MM.1S (cell line): ENCODE data around the gene OVCH2.

Source experiments
- DNase-seq: peaks from one replicate; pipeline ENCODE4 v3.0.0-alpha.2; 2015
- H2AFZ ChIP-seq: fragments of 300-600 bp; sonication (generic); 2 replicates; pipeline ENCODE4 v1.6.0; 2016; ENCODE audit warnings: antibody characterized with exemption, low read length
- H3F3A ChIP-seq: fragments of 300-600 bp; sonication (generic); 2 replicates; pipeline ENCODE4 v1.6.1; 2016; ENCODE audit warnings: mild to moderate bottlenecking, antibody characterized with exemption, low read length, moderate library complexity, mixed read lengths; ENCODE audit not compliant: insufficient read depth
- H3K27ac ChIP-seq: fragments of 300-600 bp; sonication (generic); 2 replicates; pipeline ENCODE4 v1.5.1; 2016; ENCODE audit warnings: mild to moderate bottlenecking, low read length
- H3K27me3 ChIP-seq: fragments of 300-600 bp; sonication (generic); replicated peaks from 2 replicates; pipeline ENCODE4 v1.6.0; 2016; ENCODE audit warnings: low read length; ENCODE audit not compliant: insufficient read depth
- H3K36me3 ChIP-seq: fragments of 300-600 bp; sonication (generic); replicated peaks from 2 replicates; pipeline ENCODE4 v1.6.1; 2016; ENCODE audit warnings: mild to moderate bottlenecking, low read length, mixed read lengths; ENCODE audit not compliant: insufficient read depth
- H3K4me1 ChIP-seq: fragments of 300-600 bp; sonication (generic); 2 replicates; pipeline ENCODE4 v1.6.1; 2016; ENCODE audit warnings: low read length, mixed read lengths
- H3K4me2 ChIP-seq: fragments of 300-600 bp; sonication (generic); 2 replicates; pipeline ENCODE4 v1.6.0; 2016; ENCODE audit warnings: low read depth, low read length
- H3K4me3 ChIP-seq: fragments of 300-600 bp; sonication (generic); 2 replicates; pipeline ENCODE4 v1.5.1; 2016; ENCODE audit warnings: low read length, mixed read lengths
- H3K79me2 ChIP-seq: fragments of 300-600 bp; sonication (generic); 2 replicates; pipeline ENCODE4 v1.6.1; 2016; ENCODE audit warnings: mixed run types, low read length, mixed read lengths
- H3K9ac ChIP-seq: fragments of 300-600 bp; sonication (generic); 2 replicates; pipeline ENCODE4 v1.6.1; 2016; ENCODE audit warnings: low read length, mixed read lengths
- H3K9me2 ChIP-seq: fragments of 300-600 bp; sonication (generic); replicated peaks from 2 replicates; pipeline ENCODE4 v1.6.1; 2016; ENCODE audit warnings: mild to moderate bottlenecking, low read length, mixed read lengths; ENCODE audit not compliant: insufficient read depth
- H3K9me3 ChIP-seq: fragments of 300-600 bp; sonication (generic); replicated peaks from 2 replicates; pipeline ENCODE4 v1.6.1; 2016; ENCODE audit warnings: mild to moderate bottlenecking, low read length, mixed read lengths; ENCODE audit not compliant: insufficient read depth
- H4K20me1 ChIP-seq: fragments of 300-600 bp; sonication (generic); 2 replicates; pipeline ENCODE4 v1.6.1; 2016; ENCODE audit warnings: mild to moderate bottlenecking, low read length, moderate library complexity, mixed read lengths; ENCODE audit not compliant: insufficient read depth
- CTCF ChIP-seq: fragments of 300-600 bp; sonication (generic); IDR thresholded peaks from 2 replicates; pipeline ENCODE4 v1.5.1; 2016; ENCODE audit warnings: antibody characterized with exemption, low read length, mixed read lengths
- EZH2 ChIP-seq: fragments of 300-600 bp; sonication (generic); optimal IDR thresholded peaks from 2 replicates; pipeline ENCODE3; 2017; ENCODE audit warnings: low read depth, mild to moderate bottlenecking, antibody characterized with exemption, low read length, mixed read lengths
- EZH2phosphoT487 ChIP-seq: fragments of 300-600 bp; sonication (generic); IDR thresholded peaks from 2 replicates; pipeline ENCODE4 v1.6.1; 2018; ENCODE audit warnings: antibody characterized with exemption, low read length

The OVCH2 gene

GRCh38 chr11:7667460-7667859, 38.8 kb downstream of the OVCH2 start:
- no peaks in the 10 kb centered on the region for H3K36me3 ChIP-seq
- H3K4me2 ChIP-seq: peak overlapping the region; percentile 7; the same call in 1 of the 2 replicates
- H3K9me2 ChIP-seq: no peaks in the 10 kb centered on the region
- no peak overlapping the region; the same call in 1 of the 2 replicates for H3K27ac ChIP-seq
- no peaks in the 10 kb centered on the region for H3K79me2 ChIP-seq
- no peaks in the 10 kb centered on the region for H3K9me3 ChIP-seq
- 0 out of 2 replicates have a peak, but pooled peaks cover 3% of the 10 kb centered on the region for H3F3A ChIP-seq
- H3K27me3 ChIP-seq: no peaks in the 10 kb centered on the region
- DNase-seq: no peak
- H3K4me1 ChIP-seq: peaks cover 30% of the 10 kb centered on the region
- no peak overlapping the region for H3K9ac ChIP-seq
- no peak overlapping the region for H2AFZ ChIP-seq
- H3K4me3 ChIP-seq: no peak overlapping the region
- no peak for TF ChIP-seq EZH2
- no peak for TF ChIP-seq CTCF
- TF ChIP-seq EZH2phosphoT487: no peak
- H4K20me1 ChIP-seq: no peaks in the 10 kb centered on the region

GRCh38 chr11:7666292-7666866, 39.9 kb downstream of the OVCH2 start:
- no peaks in the 10 kb centered on the region for H3K27me3 ChIP-seq
- H3K9ac ChIP-seq: no peak overlapping the region
- H3F3A ChIP-seq: 0 out of 2 replicates have a peak, but pooled peaks cover 3% of the 10 kb centered on the region
- H3K4me2 ChIP-seq: no peak overlapping the region
- no peak overlapping the region for H3K4me3 ChIP-seq
- H3K79me2 ChIP-seq: no peaks in the 10 kb centered on the region
- no peak overlapping the region for H3K27ac ChIP-seq
- H3K36me3 ChIP-seq: no peaks in the 10 kb centered on the region
- no peaks in the 10 kb centered on the region for H4K20me1 ChIP-seq
- no peaks in the 10 kb centered on the region for H3K9me3 ChIP-seq
- no peak overlapping the region for H2AFZ ChIP-seq
- no peak for TF ChIP-seq EZH2phosphoT487
- TF ChIP-seq CTCF: no peak
- TF ChIP-seq EZH2: no peak
- H3K4me1 ChIP-seq: peaks cover 19% of the 10 kb centered on the region
- no peak for DNase-seq
- no peaks in the 10 kb centered on the region for H3K9me2 ChIP-seq

- H3K4me2 ChIP-seq: peak overlapping the region; percentile 20; the same call in 1 of the 2 replicates
- H3K27me3 ChIP-seq: no peaks in the 10 kb centered on the region
- no peak overlapping the region for H3K27ac ChIP-seq
- H3K36me3 ChIP-seq: no peaks in the 10 kb centered on the region
- no peaks in the 10 kb centered on the region for H3K9me3 ChIP-seq
- H4K20me1 ChIP-seq: no peaks in the 10 kb centered on the region
- H3F3A ChIP-seq: 0 out of 2 replicates have a peak, but pooled peaks cover 3% of the 10 kb centered on the region
- H3K9me2 ChIP-seq: no peaks in the 10 kb centered on the region
- peak; percentile 82 for DNase-seq
- H3K9ac ChIP-seq: no peak overlapping the region
- TF ChIP-seq EZH2: no peak
- peak; percentile 93 for TF ChIP-seq CTCF
- H3K4me3 ChIP-seq: no peak overlapping the region
- no peaks in the 10 kb centered on the region for H3K79me2 ChIP-seq
- H2AFZ ChIP-seq: peak overlapping the region; percentile 51; the same call in 1 of the 2 replicates
- peaks cover 13% of the 10 kb centered on the region for H3K4me1 ChIP-seq
These were observed 40.6 kb downstream of the OVCH2 start for GRCh38 chr11:7665473-7666291.
